Fibroblast of upper back skin (primary cell): ENCODE results near the gene DGKI.
"Not testable (repeated sequence)": the region's sequence is repeated elsewhere in the genome, so short reads cannot be mapped to it uniquely, and the experiment has no call there.

ENCODE experiments used
- DNase-seq: peaks from one replicate; pipeline ENCODE4 v3.0.0-alpha.2; 2013

Gene DGKI

DNA sequence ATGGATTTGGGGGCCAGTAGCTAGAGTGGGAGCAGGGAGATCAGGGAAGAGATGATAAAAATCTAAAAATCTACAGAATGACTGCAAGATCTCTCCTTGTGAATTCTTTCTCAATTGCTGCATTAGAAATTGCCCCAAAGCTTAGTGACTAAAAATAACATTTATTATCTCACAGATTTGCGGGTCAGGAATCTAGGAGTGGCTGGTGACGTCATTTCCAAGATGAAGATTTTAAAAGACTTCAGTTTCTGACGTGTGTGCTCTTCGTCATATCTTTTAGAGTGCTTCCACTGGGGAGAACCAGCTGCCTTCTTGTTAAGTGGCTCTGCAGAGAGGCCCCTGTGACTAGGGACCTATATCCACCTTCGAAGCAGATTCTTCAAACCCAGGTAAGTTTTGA, 112.6 kb downstream of the DGKI start:
- DNase-seq = no peak

DNA sequence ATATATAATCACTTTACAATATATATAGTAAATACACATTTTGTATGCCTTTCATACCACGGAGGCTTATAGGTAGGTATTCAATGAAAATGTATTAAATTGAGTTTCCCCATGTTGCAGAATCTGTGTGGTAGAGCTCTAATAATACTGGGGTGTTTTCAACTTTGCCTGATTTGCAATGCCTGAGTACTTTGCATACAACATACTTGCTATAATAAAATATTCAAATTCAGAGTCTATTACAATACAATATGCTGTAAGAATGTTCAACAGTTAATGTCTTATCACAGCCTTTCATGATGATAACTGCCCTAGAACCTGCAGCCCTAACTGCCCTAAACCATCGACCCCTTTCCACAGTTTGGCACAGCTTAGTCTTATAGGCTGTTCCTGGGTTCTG, 114.6 kb downstream of the DGKI start:
- DNase-seq = no peak

DNA sequence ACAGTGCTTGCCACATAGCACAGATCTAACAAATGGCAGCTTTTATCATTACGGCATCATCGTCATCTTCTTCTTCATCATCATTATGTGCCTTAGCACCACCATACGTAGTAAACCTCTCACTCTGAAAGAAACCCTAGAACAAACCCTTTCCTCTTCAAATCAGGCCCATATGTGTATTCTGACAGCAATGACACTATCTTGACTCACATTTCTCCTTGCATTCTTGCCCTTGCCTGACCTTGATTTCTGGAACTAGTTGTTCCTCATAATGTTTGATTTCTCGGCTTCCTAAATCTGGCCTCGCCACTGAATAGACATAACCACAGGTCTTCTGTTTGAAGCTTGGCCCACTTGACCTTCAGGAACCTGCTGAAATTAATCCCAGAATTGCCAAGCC, 115.3 kb downstream of the DGKI start:
- peak; percentile 61 for DNase-seq

DNA sequence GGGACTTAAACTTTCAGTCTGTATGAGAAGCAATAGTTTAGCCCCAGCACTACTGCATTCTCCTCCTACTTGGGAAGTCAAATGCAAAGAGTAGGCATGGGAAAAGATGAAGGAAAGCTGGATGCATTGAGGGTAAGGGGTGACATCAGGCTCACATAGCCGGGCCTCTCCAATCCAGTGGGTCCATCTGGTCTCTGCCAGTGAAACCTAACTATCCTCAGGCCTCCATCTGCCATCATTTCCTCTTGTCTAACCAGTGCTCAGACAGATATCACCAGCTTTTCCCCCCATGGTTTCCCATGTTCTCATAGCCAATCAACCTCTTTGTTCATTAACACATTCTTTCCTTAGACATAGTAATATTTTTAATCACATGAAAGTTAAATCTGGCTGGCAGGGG, 118.3 kb downstream of the DGKI start:
- DNase-seq = no peak

DNA sequence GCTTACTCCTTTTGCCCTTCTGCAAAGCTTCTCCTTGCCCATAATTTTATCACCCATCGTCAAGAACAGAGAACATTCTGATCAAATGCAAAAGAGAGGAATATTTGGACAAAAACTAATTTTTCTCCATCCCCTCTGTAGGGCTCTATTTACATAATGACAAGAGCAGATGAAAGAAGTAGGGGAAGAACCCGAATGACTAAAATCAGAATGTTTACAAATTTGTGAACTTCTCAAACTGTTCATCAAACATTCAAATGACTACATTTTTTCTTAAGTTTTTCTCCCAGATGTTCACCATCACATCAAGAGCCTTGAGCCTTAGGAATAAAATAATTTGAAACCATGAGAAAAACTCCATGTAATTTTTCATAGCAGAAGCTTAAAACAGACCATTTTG, 119.4 kb downstream of the DGKI start:
- no peak for DNase-seq

DNA sequence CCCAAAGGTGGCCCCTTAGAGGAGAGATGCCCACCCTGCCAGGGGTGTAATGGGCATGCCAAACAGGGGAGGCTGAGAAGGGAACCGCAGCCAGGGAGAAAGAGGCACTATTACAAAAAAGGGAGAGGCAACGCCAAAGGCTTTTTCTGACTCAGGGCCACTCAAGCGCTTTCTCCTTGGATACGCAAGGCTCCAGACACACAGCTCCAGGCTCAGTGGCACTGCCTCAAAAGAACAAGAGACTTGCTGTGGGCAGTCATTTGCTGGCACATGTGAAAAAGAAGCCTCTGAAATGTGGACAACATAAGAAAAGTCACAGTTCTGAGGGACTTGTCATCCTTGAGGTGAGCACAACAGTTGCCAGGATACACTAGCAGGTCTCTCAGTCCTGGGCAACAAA, 128.4 kb downstream of the DGKI start:
- DNase-seq = no peak

DNA sequence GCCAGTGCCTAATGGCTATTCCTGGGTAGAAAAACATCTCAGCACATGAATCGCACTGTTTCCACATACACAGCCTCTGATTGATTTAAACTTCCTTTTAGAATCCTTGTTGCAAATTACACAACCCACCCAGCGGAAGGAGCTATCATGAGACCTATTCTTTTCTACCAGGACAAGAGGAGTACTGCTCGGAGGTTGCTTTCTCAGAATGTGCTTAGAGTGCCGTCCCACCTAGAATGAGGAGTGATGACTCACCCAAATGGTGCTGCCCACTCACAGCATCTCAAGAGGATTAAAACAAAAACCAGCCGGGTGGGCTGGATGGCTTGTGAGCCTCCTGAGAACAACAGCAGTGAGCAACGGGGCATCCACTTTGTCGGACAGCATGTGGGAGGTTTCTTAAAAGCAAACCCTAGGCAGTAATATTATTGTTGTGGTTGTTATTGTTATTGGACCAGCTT, 128.9 kb downstream of the DGKI start:
- DNase-seq = peak; percentile 41

DNA sequence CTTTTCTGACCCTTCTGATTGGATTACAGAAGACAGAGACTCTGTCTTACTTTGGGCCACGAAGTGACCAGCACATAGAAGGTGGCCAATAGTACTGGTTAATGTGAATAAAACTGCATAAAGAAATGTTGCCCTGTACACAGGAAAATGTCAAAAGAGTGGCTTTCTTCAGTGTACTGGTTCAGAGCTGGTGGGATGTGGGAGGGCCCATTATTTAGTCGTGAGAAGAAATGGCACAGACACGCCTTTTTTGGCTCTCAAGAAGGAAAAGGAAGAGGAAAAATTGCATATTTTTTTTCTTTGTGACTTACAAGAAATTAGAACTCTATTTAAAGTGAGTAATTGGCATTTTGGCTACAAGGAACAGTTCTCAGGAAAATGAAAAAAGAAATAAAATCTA, 129.7 kb downstream of the DGKI start:
- DNase-seq = no peak

DNA sequence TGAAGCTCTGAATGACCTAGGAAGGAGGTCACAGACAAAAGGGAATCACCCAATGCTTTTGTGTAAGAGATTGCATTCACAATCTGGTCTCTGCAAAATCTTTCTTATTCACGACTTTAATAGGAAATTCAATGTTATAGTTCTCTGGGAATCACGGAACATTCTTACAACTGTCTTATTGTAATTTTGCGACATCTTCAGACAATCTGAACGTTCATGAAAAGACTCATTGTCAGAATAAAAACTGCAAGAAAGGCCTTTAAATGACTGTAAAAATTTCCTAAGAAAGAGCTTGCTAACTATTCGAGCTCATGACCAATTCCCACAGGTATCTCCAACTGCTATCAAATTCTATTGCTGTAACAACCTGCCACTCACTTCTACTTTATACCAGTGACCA, 130.7 kb downstream of the DGKI start:
- no peak for DNase-seq

DNA sequence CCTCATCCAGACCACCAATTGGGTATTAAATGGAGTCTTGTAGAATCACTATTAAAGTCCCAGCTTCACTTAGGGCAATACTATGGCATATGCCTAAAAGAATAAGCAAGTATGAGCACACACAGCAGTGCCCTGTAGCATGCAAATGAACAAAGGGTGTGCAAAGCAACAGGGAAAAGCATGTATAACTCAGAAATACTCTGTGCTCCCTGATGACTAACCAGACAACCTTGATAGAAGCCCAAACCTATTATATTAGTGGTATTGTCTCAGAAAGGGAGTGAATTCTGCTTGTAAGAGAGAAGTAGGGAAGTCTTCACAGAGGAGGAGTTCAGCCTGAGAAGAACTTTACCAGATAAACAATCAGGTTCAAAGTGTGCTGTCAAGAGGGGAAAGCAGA, 131.2 kb downstream of the DGKI start:
- peak; percentile 38 for DNase-seq

DNA sequence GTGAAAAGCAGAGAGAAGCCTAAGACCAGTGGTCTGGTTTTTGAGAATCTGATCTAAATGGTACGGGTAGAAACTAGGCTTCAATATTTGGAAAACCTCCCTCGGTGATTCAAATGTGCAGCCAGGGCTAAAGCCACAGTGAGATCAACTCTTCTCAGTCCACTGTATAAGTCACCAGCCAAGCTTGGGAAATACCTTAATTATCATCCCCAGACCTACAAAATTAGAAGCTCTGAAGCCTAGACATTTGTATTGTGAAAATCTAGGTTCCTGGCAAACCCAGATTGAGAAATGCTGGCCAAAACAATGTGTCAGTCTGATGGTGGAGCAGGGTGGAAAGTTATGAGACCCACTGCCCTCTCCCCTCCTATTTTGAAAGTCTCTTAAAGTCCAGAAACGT, 131.7 kb downstream of the DGKI start:
- DNase-seq = no peak

DNA sequence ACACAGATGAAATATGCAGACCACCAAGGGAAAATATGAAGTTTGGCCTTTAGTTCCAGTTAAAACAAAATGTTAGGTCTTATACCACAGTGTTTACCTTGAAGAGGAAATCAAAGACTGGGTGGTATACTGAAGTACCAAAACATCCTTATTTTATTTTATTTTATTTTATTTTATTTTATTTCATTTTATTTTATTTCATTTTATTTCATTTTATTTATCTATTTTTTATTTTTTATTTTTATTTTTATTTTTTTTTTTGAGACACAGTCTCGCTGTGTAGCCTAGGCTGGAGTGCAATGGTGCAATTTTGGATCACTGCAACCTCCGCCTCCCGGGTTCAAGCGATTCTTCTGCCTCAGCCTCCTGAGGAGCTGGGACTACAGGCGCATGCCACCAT, 140.4 kb downstream of the DGKI start:
- DNase-seq = not testable (repeated sequence)

DNA sequence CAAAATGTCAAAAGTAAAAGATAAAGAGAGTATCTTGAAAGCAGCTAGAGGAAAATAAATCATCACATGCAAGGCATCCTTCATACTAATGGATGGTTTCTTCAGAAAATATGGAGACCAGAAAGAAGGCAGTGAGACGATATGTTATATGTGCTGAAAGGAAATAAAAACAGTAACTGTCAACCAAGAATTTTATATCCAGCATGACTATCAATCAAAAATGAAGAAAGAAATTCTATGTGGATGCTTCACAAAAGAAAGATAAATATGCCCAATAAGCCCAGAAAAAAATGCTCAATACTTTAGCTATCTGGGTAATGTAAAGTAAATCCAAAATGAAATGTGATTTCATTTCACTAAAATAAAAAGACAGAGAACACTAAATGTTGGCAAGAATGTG, 142.1 kb downstream of the DGKI start:
- DNase-seq = no peak

DNA sequence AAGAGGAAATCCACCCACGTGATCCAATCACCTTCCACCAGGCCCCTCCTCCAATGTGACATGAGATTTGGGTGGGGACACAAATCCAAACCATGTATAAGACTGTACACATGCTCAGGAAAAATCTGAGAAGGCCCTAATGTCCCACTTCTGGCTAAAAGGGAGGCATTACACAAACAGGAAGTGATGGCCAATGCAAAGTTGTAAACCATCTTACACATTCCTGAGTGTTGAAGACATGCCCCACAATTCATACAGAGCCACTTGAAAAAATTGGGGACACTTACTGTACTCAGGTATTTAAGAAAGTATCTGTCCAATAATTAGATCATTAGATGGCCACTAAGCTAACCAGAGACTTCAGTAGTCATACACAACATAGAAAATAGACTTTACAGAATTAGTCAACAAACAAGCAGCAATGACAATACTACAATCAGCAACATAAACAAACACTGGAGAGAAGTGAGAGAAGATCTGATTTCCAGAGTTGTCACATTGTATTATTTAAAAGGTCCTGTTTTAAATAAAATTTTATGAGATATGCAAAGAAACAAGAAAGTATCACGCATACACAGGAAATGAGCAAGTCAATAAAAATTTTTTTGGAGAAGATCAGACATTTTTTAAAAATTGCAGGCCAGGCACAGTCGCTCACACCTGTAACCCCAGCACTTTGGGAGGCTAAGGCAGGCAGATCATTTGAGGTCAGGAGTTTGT, 143.3 kb downstream of the DGKI start:
- DNase-seq = no peak

DNA sequence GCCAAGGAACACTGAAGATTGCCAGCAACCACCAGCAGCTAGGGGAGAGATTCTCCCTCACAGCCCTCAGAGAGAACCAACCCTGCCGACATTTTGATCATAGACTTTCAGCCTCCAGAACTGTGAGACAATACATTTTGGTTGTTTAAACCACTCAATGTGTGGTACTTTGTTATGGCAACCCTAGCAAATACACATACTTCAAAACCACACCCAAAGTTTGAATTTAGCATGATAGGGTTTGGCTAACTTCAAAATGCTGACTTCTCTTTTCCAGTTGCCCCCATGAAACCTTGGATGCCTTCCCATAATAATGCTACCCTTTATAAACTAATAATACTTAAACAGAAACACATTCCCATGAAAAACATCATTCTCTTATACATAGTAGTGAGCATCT, 149.8 kb downstream of the DGKI start:
- DNase-seq = no peak

DNA sequence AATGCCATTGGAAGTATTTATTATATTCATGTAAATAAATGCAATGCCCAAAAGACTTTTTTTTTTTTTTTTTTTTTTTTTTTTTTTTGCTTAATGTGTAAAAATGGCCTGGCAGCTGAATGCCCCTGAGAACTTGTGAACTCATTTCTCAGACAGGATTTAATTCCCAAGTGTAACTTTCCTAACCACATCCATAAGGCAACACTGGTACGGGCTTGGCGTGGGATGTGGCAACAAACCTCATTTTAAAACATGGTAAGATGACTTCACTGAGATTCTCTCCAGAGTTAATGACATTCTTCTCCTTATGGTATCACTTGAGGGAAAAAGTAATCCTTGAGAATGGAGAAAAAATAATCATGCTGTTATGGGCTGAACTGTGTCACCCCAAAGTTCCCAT, 150.4 kb downstream of the DGKI start:
- DNase-seq = peak; percentile 44

DNA sequence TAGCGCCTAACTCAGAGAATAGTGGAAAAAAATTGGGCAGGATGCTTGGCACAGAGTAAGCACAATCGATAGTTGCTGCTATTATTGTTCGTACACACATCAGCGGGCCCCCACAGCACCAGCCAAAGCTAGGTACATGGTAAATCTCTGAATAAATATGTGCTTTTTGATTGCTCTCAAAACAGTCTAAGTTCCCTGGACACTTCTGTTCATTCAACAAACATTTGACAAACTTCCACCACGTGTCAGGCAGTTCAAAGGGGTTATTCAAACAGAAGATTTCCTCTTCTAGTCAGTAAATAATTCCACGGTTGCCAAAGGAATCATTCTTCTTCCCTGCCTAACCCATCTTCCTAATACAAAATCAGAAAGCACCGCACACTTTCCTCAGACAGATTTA, 150.8 kb downstream of the DGKI start:
- DNase-seq = no peak

DNA sequence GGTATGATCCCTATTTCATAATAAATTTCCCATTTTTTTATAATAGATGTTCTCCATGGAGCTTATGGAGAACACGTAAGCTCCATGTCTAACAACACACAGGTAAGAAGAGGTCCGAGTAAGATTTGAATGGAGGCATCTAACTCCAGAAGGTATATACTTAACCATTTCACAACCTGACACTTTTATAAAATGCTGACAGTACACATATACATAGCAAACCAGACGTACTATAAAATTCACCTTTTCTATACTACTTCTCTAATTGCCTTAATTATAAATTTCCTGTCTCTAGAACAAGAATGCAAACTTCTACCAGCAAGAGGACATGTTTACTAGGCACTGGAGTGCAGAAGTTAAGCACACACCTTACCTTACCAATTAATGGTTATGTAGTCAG, 151.3 kb downstream of the DGKI start:
- DNase-seq = no peak

DNA sequence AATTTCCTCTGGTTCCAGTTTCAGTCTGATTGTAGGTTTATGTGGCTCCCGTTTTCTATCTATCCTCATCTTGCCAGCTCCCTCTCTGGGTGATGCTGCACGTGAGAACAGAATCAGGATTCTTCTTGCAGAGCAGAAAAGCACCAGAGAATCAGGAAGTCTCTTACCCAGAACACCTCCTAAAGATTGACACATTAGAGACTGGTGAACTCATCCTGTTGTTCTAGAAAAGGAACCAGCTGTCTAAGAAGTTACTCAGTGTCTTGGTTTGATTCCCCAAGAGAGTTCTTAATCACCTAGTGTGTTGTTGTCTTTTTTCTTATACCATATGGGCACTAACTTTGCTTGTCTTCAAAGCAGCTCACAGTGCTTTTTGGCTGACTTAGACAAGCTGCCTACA, 152.4 kb downstream of the DGKI start:
- DNase-seq = peak; percentile 46

DNA sequence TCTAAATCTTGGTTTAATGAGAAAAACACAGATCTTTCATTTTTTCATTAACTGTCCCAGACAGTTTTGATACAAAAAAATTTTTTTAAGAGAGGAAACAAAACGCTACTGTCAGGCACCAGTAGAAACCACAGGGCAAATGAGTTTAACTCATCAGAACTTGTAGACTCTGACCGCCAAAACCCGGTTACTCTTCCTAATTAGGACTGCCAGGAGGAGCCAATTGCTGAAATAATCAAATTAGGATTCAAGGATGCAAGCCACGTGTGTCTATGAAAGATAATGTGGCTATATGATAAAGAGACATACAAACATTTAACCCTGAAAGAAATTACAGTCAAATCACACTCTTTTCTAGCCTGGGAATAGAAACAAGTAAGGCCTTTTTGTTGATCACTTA, 154.4 kb downstream of the DGKI start:
- no peak for DNase-seq

DNA sequence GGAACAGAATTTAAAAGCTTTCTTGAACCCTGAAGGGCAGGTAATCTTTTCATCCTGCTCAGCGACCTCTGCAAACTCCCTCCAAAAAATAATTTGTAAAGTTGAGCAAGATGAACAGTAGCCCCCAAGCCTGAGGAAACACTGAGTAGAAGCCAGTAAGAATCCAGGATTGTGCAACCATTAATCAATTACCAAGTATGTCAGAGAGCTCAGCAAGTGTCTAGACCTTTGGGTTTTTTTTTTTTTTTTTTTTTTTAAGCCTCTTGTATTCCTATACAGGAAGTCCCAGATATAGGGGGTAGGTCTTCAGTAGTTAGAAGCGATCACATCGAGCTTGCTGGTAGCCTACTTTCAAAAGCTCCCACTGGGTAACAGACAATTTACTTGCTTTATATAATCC, 155.2 kb downstream of the DGKI start:
- DNase-seq = peak; percentile 36

DNA sequence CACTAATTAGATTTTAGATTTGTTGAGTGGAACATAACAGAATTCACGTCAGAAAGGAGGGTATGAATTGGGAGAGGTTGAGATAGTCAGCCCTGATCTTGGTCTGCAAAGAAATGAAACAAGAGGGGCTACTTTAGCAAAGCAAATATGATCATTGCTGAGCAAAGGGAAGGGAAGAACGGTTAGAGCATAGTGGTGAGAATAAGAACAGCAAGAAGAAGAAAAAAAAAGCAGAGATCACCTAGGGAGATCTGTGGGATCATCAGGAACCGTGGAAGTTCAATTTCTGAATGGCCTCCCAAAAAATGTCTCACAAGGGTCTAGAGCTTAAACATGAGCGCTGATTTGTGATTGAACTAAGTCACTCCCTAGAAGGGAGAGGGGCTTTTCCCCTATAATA, 156.1 kb downstream of the DGKI start:
- DNase-seq = no peak

DNA sequence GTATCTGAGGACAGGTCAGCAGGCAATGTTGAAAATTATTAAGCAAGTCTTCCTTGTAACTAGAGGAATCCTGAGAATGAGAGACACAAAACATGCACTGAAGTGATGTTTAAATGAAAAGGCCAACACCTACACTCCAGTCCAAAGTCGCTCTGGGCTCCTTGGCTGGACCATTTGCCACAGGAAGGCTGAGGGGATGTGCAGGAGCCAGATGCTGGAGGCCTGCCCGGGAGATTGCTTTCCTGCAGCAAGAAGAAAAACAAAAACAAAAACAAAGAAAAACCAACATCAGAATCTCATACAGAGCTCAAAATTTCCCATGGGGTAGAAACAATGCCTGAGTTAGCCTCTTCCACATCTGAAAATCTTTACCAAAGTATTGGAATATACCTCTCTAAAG, 157.0 kb downstream of the DGKI start:
- DNase-seq = no peak

DNA sequence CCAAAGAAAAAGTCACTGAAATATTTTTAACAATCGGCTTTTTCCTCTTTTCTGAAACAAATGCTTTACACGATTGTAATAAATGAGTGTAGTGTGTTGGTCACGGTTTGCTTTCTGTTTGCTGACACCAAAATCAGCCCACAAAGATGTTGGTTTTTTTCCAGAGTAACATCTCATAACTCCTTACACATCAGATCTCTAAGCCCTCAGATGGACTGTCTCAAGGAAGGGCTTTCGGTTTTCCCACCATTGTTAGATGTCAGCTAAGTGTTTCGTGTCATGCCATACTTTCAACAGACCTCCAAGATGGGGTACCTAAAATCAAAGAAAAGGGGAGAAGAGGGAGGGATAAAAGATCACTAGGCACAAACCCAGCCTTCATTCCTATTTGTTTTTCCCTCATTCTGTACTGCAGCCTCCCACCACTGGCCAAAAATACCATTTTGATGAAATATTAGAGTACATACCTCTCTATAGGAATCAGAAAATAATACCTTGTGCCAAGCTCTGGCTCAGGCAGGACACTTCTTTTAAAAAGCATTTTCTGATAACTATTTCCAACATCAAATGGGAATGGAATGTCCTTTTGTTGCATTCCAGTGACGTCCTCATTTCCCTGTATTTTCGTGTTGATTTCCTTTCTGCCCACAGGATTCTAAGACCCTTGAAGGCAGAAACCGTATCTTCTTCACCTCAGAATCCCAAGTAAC, 159.1 kb downstream of the DGKI start:
- peak; percentile 78 for DNase-seq
